Transverse colon (tissue), 4 donors: ENCODE results near the gene ATG5. TPM values are rescaled to one million over a fixed set of nuclear protein-coding genes. Genes with fewer than 3 reads are reported as not detected.

Experiments used
- DNase-seq: peaks from one replicate; pipeline ENCODE4 v3.0.0-alpha.2; 2019
- H3K27ac ChIP-seq, 4 donors: fragments of 200-600 bp; sonication (generic); 2 replicates each; pipeline ENCODE4 v1.5.1; 2016 to 2018; ENCODE audit warnings: inconsistent platforms in 4 of 4
- H3K27me3 ChIP-seq: fragments of 200-600 bp; sonication (generic); 2 replicates; pipeline ENCODE4 v1.5.1; 2017; ENCODE audit warnings: inconsistent platforms
- H3K36me3 ChIP-seq, 4 donors: fragments of 200-600 bp; sonication (generic); 2 replicates each; pipeline ENCODE4 v1.5.1; 2017 to 2019; ENCODE audit warnings: inconsistent platforms in 4 of 4
- H3K4me1 ChIP-seq, 4 donors: fragments of 200-600 bp; sonication (generic); 2 replicates each; pipeline ENCODE4 v1.5.1; 2017 to 2020; ENCODE audit warnings: inconsistent platforms in 4 of 4
- H3K4me3 ChIP-seq, 4 donors: fragments of 200-600 bp; sonication (generic); 1 replicate in 1 of 4; 2 replicates in 3 of 4; pipeline versions ENCODE4 v1.5.1 to v1.6.1; 2017 to 2019; ENCODE audit warnings: inconsistent platforms in 4 of 4
- H3K9me3 ChIP-seq, 2 donors: fragments of 200-600 bp; sonication (generic); 2 replicates each; pipeline ENCODE4 v1.5.1; 2017 to 2019; ENCODE audit warnings: inconsistent platforms in 2 of 2
- CTCF ChIP-seq, 5 experiments: fragments of 200-600 bp in 3 of 5; fragments of 450-650 bp in 2 of 5; sonication (generic) in 3 of 5; IDR thresholded peaks; 1 replicate in 2 of 5; 2 replicates in 3 of 5; pipeline ENCODE4 v1.5.1; 2016 to 2017; ENCODE audit warnings: antibody characterized with exemption in 5 of 5, inconsistent platforms in 3 of 5, mild to moderate bottlenecking in 2 of 5, moderate library complexity in 1 of 5
- EP300 ChIP-seq: sonication (generic); formaldehyde crosslinking; IDR thresholded peaks from one replicate; pipeline ENCODE4 v1.6.1; 2017; ENCODE audit warnings: antibody characterized with exemption, low read depth
- POLR2A ChIP-seq: fragments of 450-650 bp; IDR thresholded peaks from one replicate; pipeline ENCODE4 v1.6.1; 2016; ENCODE audit warnings: antibody characterized with exemption, mild to moderate bottlenecking, moderate library complexity
- POLR2AphosphoS5 ChIP-seq, 3 donors: sonication (generic); formaldehyde crosslinking; IDR thresholded peaks; one replicate each; pipeline ENCODE4 v1.6.1; 2016; ENCODE audit warnings: antibody characterized with exemption in 3 of 3
- WGBS, 2 donors: methylation state at CpG; one replicate each; pipeline ENCODE4 v1.1.5; 2018; ENCODE audit warnings: low coverage in 1 of 2; 5-methylcytosine and 5-hydroxymethylcytosine counted together
- in situ Hi-C, 4 donors: fragments of 200-750 bp; cut with MboI; loops; one replicate each; pipeline versions ENCODE4 v1.15.0 to v1.15.1; 2017; ENCODE audit warnings: low sequenced_read_pairs in 3 of 4, low pct_ligation_motif_present in 1 of 4, low pct_unique_long_range_greater_than_20kb in 1 of 4
- intact Hi-C: fragments of 100-400 bp; cut with DNase I; formaldehyde crosslinking; loops from one replicate; pipeline ENCODE4 v1.15.1; 2023; ENCODE audit warnings: low total_unique reads
- total RNA-seq, 4 donors: library from RNA; depleted of rRNA; stranded (reverse); fragments of >200 nt; gene quantifications; one replicate each; pipeline ENCODE4 v1.1.0, GENCODE V29; 2016

Gene ATG5
- total RNA-seq, 4 donors from 2014 or later = 21.7 to 56.4 (median 44.9) TPM

DNA sequence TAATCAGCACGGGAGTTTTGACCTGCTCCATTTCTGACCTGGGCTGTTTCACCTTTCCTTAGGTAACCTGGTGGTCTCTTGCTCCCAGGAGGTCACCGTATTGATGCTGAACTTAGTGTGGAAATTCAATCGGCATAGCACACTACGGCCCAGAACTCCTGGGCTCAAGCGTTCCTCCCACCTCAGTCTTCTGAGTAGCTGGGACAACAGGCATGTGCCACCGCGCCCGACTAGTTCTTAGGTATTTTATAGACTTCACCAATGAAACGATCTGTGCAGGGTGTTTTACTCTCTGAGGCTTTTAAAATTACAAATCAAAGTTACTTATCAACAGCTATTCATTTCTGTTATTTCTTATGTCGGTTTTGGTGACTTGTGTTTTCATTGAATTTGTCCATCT, 42.1 kb downstream of the ATG5 start:
- no peaks in the 10 kb centered on the region for H3K27me3 ChIP-seq
- peaks cover 0 to 2% (median 0%) of the 10 kb centered on the region in 4 donors for H3K36me3 ChIP-seq
- no peak overlapping the region for H3K4me3 ChIP-seq
- 95 to 100% methylated on average over 8 to 10 of the region's 10 CpGs for WGBS, 2 donors
- in situ Hi-C loops (loop anchor here in 1 of 4 donors (25.0 kb wide), 2 partner anchors 546 to 796 kb away; no protein-coding TSS in a partner anchor), intact Hi-C loops (no loop called here)
- no peaks in the 10 kb centered on the region for H3K9me3 ChIP-seq
- peaks cover 0 to 9% (median 6%) of the 10 kb centered on the region in 4 donors for H3K4me1 ChIP-seq
- H3K27ac ChIP-seq = no peak overlapping the region
- no peak for TF ChIP-seq CTCF (IDR thresholded peaks at IDR 0.05)
- no peak for TF ChIP-seq POLR2A
- TF ChIP-seq EP300 = no peak
- no peak for TF ChIP-seq POLR2AphosphoS5 (IDR thresholded peaks at IDR 0.05)
- no peak for DNase-seq

DNA sequence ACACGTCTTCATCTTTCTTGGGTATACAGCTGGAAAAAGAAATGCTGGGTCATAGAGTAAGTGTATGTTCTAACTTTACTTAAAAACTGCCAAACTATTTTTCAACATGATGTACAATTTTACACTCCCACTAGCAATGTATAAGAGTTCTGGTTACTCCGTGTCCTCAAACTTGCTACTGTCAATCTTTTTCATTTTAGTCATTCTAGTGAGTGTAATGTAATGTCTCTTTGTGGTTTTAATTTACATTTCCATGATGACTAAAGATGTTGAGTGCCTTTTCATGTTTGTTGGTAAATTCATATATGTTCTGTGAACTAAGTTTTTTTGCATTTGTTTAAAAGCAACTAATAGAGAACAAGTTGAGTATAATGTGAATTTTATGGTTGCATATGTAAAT, 43.9 kb downstream of the ATG5 start:
- no peaks in the 10 kb centered on the region for H3K27me3 ChIP-seq
- H3K27ac ChIP-seq = no peak overlapping the region
- no peaks in the 10 kb centered on the region for H3K9me3 ChIP-seq
- WGBS, 2 donors = 71 to 78% methylated on average over 2 of the region's 2 CpGs
- no peak overlapping the region for H3K4me3 ChIP-seq
- peaks cover 0 to 3% (median 0%) of the 10 kb centered on the region in 4 donors for H3K36me3 ChIP-seq
- in situ Hi-C loops (loop anchor here in 1 of 4 donors (25.0 kb wide), 2 partner anchors 544 to 794 kb away; no protein-coding TSS in a partner anchor), intact Hi-C loops (no loop called here)
- DNase-seq = no peak
- TF ChIP-seq CTCF (IDR thresholded peaks at IDR 0.05) = no peak
- TF ChIP-seq POLR2A = no peak
- no peak for TF ChIP-seq EP300
- no peak for TF ChIP-seq POLR2AphosphoS5 (IDR thresholded peaks at IDR 0.05)
- H3K4me1 ChIP-seq = peaks cover 0 to 9% (median 6%) of the 10 kb centered on the region in 4 donors

GRCh38 chr6:106281088-106281487, 44.5 kb downstream of the ATG5 start:
- in situ Hi-C loops = loop anchor here in 1 of 4 donors (25.0 kb wide), 2 partner anchors 544 to 794 kb away; no protein-coding TSS in a partner anchor
- H3K27me3 ChIP-seq = no peaks in the 10 kb centered on the region
- peaks cover 0 to 3% (median 0%) of the 10 kb centered on the region in 4 donors for H3K36me3 ChIP-seq
- H3K4me1 ChIP-seq = peaks cover 0 to 9% (median 6%) of the 10 kb centered on the region in 4 donors
- intact Hi-C loops = no loop called here
- DNase-seq = no peak
- no peak for TF ChIP-seq EP300
- TF ChIP-seq POLR2AphosphoS5 (IDR thresholded peaks at IDR 0.05) = no peak
- no peak for TF ChIP-seq CTCF (IDR thresholded peaks at IDR 0.05)
- TF ChIP-seq POLR2A = no peak
- no peak overlapping the region for H3K27ac ChIP-seq
- no peaks in the 10 kb centered on the region for H3K9me3 ChIP-seq
- H3K4me3 ChIP-seq = no peak overlapping the region

- in situ Hi-C loops (loop anchor here in 1 of 4 donors (25.0 kb wide), 2 partner anchors 542 to 792 kb away; no protein-coding TSS in a partner anchor), intact Hi-C loops (no loop called here)
- Histone ChIP-seq H3K27ac (no peak overlapping the region), H3K27me3 (no peaks in the 10 kb centered on the region), H3K4me1 (peaks cover 3 to 18% (median 6%) of the 10 kb centered on the region in 4 donors), H3K4me3 (no peak overlapping the region), H3K36me3 (peaks cover 0 to 3% (median 0%) of the 10 kb centered on the region in 4 donors), H3K9me3 (no peaks in the 10 kb centered on the region)
- TF ChIP-seq POLR2A = no peak
- no peak for TF ChIP-seq EP300
- no peak for TF ChIP-seq POLR2AphosphoS5 (IDR thresholded peaks at IDR 0.05)
- no peak for TF ChIP-seq CTCF (IDR thresholded peaks at IDR 0.05)
- 40 to 88% methylated on average over 1 of the region's 1 CpG for WGBS, 2 donors
- DNase-seq = no peak
These were observed 46.4 kb downstream of the ATG5 start for GRCh38 chr6:106279179-106279578.
